ENCODE results near the gene CACNB1. TPM values are rescaled to one million over a fixed set of nuclear protein-coding genes. Genes with fewer than 3 reads are reported as not detected.

Gene CACNB1
- total RNA-seq, 2 donors from 2014 or later = 3.6 to 13.4 TPM

DNA sequence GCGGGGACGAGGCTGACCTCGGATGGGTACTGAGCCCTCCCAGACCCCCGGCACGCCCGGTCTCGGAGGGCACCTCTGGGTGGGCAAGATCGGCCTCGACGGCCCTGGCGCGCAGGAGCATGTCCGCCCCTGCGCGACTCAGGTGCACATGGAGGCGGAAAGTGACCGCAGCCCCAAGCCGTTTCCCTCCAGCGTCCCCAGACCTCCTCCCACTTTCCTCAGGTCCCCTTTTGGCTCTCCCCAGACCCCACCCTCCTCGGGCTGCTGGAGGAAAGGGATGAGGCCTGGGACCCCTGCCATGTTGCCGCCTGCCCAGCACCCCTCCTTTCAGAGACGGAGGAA, 12.6 kb upstream of the CACNB1 start:
- H3K27me3 ChIP-seq = no peaks in the 10 kb centered on the region
- H3K4me1 ChIP-seq = peaks cover 0 to 31% of the 10 kb centered on the region in 2 donors
- H3K36me3 ChIP-seq = peaks cover 3% of the 10 kb centered on the region
- peak overlapping the region; percentile 58 to 74 for H3K27ac ChIP-seq
- no peak for DNase-seq (ENCODE audit: low spot score)
- H3K4me3 ChIP-seq = peak overlapping the region; percentile 35 to 47
- TF ChIP-seq, protein P1, sequence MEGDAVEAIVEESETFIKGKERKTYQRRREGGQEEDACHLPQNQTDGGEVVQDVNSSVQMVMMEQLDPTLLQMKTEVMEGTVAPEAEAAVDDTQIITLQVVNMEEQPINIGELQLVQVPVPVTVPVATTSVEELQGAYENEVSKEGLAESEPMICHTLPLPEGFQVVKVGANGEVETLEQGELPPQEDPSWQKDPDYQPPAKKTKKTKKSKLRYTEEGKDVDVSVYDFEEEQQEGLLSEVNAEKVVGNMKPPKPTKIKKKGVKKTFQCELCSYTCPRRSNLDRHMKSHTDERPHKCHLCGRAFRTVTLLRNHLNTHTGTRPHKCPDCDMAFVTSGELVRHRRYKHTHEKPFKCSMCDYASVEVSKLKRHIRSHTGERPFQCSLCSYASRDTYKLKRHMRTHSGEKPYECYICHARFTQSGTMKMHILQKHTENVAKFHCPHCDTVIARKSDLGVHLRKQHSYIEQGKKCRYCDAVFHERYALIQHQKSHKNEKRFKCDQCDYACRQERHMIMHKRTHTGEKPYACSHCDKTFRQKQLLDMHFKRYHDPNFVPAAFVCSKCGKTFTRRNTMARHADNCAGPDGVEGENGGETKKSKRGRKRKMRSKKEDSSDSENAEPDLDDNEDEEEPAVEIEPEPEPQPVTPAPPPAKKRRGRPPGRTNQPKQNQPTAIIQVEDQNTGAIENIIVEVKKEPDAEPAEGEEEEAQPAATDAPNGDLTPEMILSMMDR (IDR thresholded peaks at IDR 0.05) = no peak
- no peaks in the 10 kb centered on the region for H3K9me3 ChIP-seq

DNA sequence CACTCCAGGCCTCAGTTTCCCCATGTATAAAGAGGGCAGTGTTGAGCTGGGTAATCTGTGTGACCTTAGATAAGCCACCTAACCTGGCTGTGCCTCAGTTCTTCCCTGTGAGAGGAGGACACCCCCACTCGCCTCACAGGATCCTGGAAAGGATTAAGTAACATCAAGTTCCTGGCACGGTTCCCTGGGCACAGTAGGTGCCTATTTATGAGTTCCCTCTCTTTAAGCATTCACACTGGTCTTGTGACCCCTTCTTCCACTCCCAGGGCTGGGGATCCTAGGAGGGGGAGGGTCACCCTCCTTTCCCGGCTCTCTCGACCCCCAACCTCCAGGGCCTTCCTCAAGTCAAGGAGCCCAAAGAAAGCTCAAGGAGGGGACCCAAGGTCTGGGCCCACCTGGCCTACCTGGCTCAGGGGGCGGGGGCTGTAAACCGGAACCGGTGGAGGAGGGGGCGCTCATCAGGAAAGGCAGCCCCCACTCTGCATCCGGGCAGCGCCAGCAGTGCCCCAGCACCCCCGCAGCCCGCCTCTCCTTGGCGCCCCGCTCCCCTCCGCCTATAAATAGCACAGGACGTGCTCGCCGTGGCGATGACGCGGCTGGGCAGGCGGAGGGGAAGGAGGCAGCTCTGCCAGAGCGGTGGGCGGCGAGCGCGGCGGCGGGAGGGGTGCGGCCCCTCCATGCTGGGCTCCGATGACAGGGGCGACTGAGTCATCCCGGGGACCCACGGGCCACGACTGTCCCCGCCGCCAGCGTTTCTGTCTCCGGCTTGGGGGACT, 12.0 kb upstream of the CACNB1 start:
- Histone ChIP-seq H3K9me3 (no peaks in the 10 kb centered on the region), H3K4me1 (peaks cover 0 to 31% of the 10 kb centered on the region in 2 donors), H3K27me3 (no peaks in the 10 kb centered on the region), H3K4me3 (peak overlapping the region; percentile 35 to 47), H3K36me3 (peaks cover 8% of the 10 kb centered on the region), H3K27ac (peak overlapping the region; percentile 58 to 74)
- peak; percentile 73 for DNase-seq (ENCODE audit: low spot score)
- TF ChIP-seq, protein P1 (IDR thresholded peaks at IDR 0.05) = no peak

DNA sequence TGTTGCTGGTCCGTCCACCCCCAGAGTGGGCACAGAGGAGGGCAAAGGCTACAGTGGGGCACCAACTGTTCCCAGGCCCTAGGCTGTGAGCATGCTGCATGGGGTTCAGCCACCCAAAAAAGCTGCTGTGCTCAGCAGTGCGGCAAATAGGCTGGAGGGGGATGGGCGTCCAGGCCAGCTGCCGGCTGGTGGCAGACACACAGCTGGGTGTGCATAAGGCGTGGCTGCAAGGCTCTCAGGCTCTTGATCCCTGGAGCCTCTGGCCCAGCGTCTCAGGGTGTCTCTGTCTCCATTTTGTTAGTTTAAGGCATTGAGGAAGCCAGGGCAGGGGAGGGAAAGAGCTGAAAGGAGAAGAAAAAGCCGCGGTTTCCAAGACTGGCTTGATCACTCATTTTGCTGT, 11.4 kb upstream of the CACNB1 start:
- Histone ChIP-seq H3K4me3 (no peak overlapping the region), H3K27ac (peak overlapping the region; percentile 58 to 74), H3K9me3 (no peaks in the 10 kb centered on the region), H3K36me3 (peaks cover 14% of the 10 kb centered on the region), H3K27me3 (no peaks in the 10 kb centered on the region), H3K4me1 (peaks cover 0 to 31% of the 10 kb centered on the region in 2 donors)
- DNase-seq (ENCODE audit: low spot score) = no peak
- TF ChIP-seq, protein P1 (IDR thresholded peaks at IDR 0.05) = no peak

DNA sequence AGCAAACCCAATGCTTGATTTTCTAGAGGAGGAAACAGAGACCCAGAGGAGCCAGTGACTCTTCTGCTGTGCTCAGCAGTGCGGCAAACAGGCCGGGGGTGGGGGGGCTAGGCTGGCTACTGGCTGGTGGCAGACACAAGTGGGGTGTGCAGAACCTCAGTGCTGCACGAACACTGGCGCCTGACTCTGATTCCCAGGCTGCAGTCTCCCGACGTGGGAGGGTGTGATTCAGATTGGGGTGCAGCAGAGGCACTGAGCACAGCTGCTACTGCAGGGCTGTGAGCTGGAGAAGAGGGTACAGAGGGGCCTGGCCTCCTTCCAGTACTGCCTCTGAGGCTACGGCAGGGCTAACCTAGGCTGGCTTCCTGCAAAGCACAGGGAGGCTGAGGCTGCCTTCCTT, 10.7 kb upstream of the CACNB1 start:
- no peak overlapping the region for H3K4me3 ChIP-seq
- DNase-seq (ENCODE audit: low spot score) = no peak
- H3K36me3 ChIP-seq = peaks cover 22% of the 10 kb centered on the region
- peaks cover 0 to 31% of the 10 kb centered on the region in 2 donors for H3K4me1 ChIP-seq
- H3K9me3 ChIP-seq = no peaks in the 10 kb centered on the region
- no peaks in the 10 kb centered on the region for H3K27me3 ChIP-seq
- TF ChIP-seq, protein P1 (IDR thresholded peaks at IDR 0.05) = no peak
- no peak overlapping the region for H3K27ac ChIP-seq

DNA sequence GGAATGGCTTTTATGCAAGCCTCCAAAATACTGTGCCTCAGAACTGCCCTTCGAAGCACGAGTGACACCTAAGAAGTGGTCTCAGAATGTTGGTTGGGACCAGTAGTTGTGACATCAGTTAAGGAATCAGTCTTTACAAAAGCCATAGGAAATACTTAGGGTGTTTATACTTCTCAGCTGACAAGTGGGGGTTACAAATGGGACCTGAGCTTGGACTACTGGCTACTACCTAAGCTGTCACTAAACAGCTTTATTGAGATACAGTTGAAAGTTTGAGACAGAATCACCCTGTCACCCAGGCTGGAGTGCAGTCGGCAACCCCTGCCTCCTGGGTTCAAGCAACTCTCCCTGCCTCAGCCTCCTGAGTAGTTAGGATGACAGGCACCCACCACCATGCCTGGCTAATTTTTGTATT, 7.7 kb upstream of the CACNB1 start:
- no peaks in the 10 kb centered on the region for H3K27me3 ChIP-seq
- no peak for DNase-seq (ENCODE audit: low spot score)
- TF ChIP-seq, protein P1 (IDR thresholded peaks at IDR 0.05) = no peak
- H3K36me3 ChIP-seq = peaks cover 42% of the 10 kb centered on the region
- H3K9me3 ChIP-seq = no peaks in the 10 kb centered on the region
- H3K4me1 ChIP-seq = peaks cover 0 to 39% of the 10 kb centered on the region in 2 donors
- H3K4me3 ChIP-seq = no peak overlapping the region
- no peak overlapping the region for H3K27ac ChIP-seq

DNA sequence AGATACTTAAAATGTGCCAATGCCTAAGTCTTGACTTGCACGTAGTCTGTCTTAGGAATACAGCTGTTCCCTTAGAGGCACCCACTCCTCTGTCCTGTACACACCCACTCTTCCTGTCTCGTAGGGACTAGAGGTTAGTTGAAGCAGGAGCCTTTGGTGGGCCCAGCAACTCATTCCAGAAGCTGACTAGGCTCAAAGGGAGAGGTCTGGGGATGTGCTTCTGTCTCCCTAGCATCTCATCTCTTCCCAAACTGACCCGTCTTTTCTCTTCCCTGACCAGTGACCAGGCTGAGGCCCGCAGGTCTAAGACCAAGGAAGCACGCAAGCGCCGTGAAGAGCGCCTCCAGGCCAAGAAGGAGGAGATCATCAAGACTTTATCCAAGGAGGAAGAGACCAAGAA, 6.8 kb upstream of the CACNB1 start:
- TF ChIP-seq, protein P1 (IDR thresholded peaks at IDR 0.05) = no peak
- Histone ChIP-seq H3K9me3 (no peaks in the 10 kb centered on the region), H3K36me3 (peaks cover 42% of the 10 kb centered on the region), H3K27me3 (no peaks in the 10 kb centered on the region), H3K4me1 (peaks cover 0 to 33% of the 10 kb centered on the region in 2 donors), H3K4me3 (no peak overlapping the region), H3K27ac (no peak overlapping the region)
- no peak for DNase-seq (ENCODE audit: low spot score)

Measured in right atrium auricular region (tissue), 2 donors.